GM13976 (cell line): ENCODE measurements around the gene POLD3.
"Not testable (repeated sequence)": the region's sequence is repeated elsewhere in the genome, so short reads cannot be mapped to it uniquely, and the experiment has no call there.

Source experiments
- DNase-seq: peaks from one replicate; pipeline ENCODE4 v3.0.0; 2012; ENCODE audit warnings: low spot score
- CTCF ChIP-seq: IDR thresholded peaks from 2 replicates; pipeline ENCODE4 v1.5.1; 2012; ENCODE audit warnings: borderline replicate concordance, mild to moderate bottlenecking; ENCODE audit not compliant: insufficient read depth; ENCODE audit errors: extremely low read depth, missing control alignments, control extremely low read depth
- in situ Hi-C: fragments of 300-500 bp; cut with MboI; formaldehyde crosslinking; loops from one replicate; pipeline ENCODE4 v1.12.0; 2022; ENCODE audit warnings: low sequenced_read_pairs, mixed read lengths, inconsistent platforms; ENCODE audit not compliant: unreplicated experiment

Gene POLD3

GRCh38 chr11:74648894-74649293 is 56.5 kb downstream of the POLD3 start:
- no peak for TF ChIP-seq CTCF
- DNase-seq = no peak
- in situ Hi-C loops = no loop called here

GRCh38 chr11:74650498-74650897 is 58.1 kb downstream of the POLD3 start:
- no peak for DNase-seq
- no peak for TF ChIP-seq CTCF
- in situ Hi-C loops = no loop called here

- in situ Hi-C loops = no loop called here
- TF ChIP-seq CTCF = no peak
- DNase-seq = no peak
Measured at GRCh38 chr11:74654976-74655375, 62.6 kb downstream of the POLD3 start.

GRCh38 chr11:74659124-74659523 is 66.7 kb downstream of the POLD3 start:
- in situ Hi-C loops, DNase-seq: not testable (repeated sequence)

GRCh38 chr11:74662487-74663103 is 70.2 kb downstream of the POLD3 start:
- DNase-seq = no peak
- in situ Hi-C loops = no loop called here
- no peak for TF ChIP-seq CTCF

GRCh38 chr11:74663315-74663714 is 70.9 kb downstream of the POLD3 start:
- in situ Hi-C loops = no loop called here
- no peak for DNase-seq
- no peak for TF ChIP-seq CTCF

- in situ Hi-C loops = no loop called here
- TF ChIP-seq CTCF = no peak
- DNase-seq = no peak
Measured at GRCh38 chr11:74669211-74670160, 77.1 kb downstream of the POLD3 start.
